SJCRH30 (cell line): Measurements from ENCODE around the gene EFNA5. TPM values are rescaled to one million over a fixed set of nuclear protein-coding genes. Genes with fewer than 3 reads are reported as not detected.

Source experiments
- DNase-seq, 2 experiments: peaks; one replicate each; pipeline ENCODE4 v3.0.0-alpha.2; 2015 to 2020
- H3K27ac ChIP-seq: fragments of 250-450 bp; sonication (Bioruptor Pico); 2 replicates; pipeline ENCODE4 v1.5.1; 2020; ENCODE audit warnings: mild to moderate bottlenecking, moderate library complexity
- H3K27me3 ChIP-seq: fragments of 250-450 bp; sonication (Bioruptor Pico); 2 replicates; pipeline ENCODE4 v1.5.1; 2020; ENCODE audit warnings: mild to moderate bottlenecking, moderate library complexity
- H3K36me3 ChIP-seq: fragments of 250-450 bp; sonication (Bioruptor Pico); 2 replicates; pipeline ENCODE4 v1.5.1; 2020; ENCODE audit warnings: mild to moderate bottlenecking, moderate library complexity
- H3K4me1 ChIP-seq: fragments of 250-450 bp; sonication (Bioruptor Pico); 2 replicates; pipeline ENCODE4 v1.5.1; 2020; ENCODE audit warnings: mild to moderate bottlenecking, moderate library complexity
- H3K4me3 ChIP-seq: fragments of 250-450 bp; sonication (Bioruptor Pico); 2 replicates; pipeline ENCODE4 v1.5.1; 2020; ENCODE audit warnings: mild to moderate bottlenecking, moderate library complexity
- H3K9me3 ChIP-seq: fragments of 250-450 bp; sonication (Bioruptor Pico); replicated peaks from 2 replicates; pipeline ENCODE4 v1.5.1; 2020; ENCODE audit warnings: mild to moderate bottlenecking, moderate library complexity
- total RNA-seq: library from RNA; depleted of rRNA; stranded (reverse); fragments of >200 nt; shearing (Covaris generic); gene quantifications from 2 replicates; pipeline ENCODE4 v1.2.3, GENCODE V29; 2014

Gene EFNA5
- total RNA-seq, 1 experiment from 2014 or later = 41.3 TPM

GRCh38 chr5:107555425-107556090, 115.2 kb downstream of the EFNA5 start:
- H3K4me1 ChIP-seq = peaks cover 58% of the 10 kb centered on the region
- no peak for DNase-seq
- no peaks in the 10 kb centered on the region for H3K27me3 ChIP-seq
- H3K9me3 ChIP-seq = no peaks in the 10 kb centered on the region
- H3K36me3 ChIP-seq = 0 out of 2 replicates have a peak, but pooled peaks cover 3% of the 10 kb centered on the region
- H3K4me3 ChIP-seq = no peak overlapping the region
- H3K27ac ChIP-seq = no peak overlapping the region

DNA sequence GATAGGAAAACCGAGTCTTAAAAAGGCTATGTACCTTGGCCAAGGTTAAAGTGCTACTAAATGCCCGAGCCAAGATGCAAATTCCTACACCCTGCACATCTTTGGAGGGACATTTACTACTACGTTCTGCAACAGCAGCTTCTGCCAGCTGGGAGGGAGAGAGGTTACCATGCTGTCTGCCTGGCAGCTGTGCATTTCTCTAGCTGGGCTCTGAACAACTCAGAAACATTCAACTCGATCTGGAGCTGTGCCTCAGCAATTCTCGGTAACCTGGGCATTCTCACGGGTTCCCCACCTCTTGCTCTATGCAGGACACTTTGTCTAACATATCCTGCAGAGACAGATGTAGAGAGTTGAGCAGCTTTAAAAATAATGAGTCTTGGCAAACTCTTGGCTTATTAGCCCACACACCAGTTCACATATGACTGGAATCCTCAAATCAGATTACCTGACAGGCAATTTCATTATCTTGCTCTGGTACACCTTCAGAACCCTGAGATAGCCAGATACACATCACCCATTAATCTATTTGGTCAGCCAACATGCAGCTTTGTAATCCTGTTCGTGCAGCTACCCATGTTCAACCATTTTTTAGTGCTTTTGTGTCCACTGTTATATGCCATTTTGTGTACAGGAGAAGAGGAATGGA, 115.8 kb downstream of the EFNA5 start:
- Histone ChIP-seq H3K4me1 (peaks cover 58% of the 10 kb centered on the region), H3K27ac (no peak overlapping the region), H3K27me3 (no peaks in the 10 kb centered on the region), H3K4me3 (no peak overlapping the region), H3K36me3 (0 out of 2 replicates have a peak, but pooled peaks cover 3% of the 10 kb centered on the region), H3K9me3 (no peaks in the 10 kb centered on the region)
- no peak for DNase-seq

DNA sequence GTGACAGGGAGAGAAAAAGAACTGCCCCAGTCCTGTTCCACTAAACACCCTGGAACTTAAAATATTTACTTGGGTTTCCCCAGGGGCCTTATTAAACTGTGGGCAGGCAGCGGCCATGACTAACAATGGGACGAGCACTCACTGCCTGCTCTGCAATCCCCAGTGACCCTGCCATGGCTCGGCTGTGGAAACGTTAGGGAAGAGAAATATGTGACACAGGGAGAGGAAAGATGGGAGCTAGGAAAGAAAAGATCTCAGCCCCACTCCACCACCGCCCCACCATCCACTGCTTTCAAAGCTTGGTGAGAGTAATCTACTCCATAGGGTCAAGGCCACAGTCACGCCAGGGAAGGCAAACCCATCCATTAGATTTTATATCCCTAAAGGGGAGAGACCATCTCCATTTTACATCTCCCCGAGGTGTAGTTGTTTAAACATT, 117.6 kb downstream of the EFNA5 start:
- Histone ChIP-seq H3K4me1 (peaks cover 46% of the 10 kb centered on the region), H3K36me3 (0 out of 2 replicates have a peak, but pooled peaks cover 3% of the 10 kb centered on the region), H3K27me3 (no peaks in the 10 kb centered on the region), H3K27ac (peak overlapping the region; percentile 61), H3K4me3 (peak overlapping the region; percentile 36), H3K9me3 (no peaks in the 10 kb centered on the region)
- DNase-seq = peak; percentile 90

DNA sequence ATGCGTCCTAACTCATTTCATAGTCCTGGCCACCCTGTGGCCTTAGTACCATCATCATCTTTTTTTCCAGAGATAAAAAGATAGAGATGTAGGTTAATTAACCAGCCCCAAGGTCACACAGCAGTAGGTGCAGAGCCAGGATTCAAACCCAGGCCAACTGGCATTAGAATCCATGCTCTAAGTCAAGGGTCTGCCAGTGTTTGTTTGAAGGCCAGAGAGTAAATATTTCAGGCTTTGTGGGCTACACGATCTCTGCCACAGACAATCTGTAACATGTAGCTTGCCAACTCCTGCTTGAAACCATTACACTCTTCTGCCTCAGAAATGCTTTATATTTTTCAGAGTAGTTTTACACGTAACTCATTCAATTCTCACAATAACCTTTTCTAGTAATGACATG, 119.6 kb downstream of the EFNA5 start:
- no peaks in the 10 kb centered on the region for H3K9me3 ChIP-seq
- 0 out of 2 replicates have a peak, but pooled peaks cover 3% of the 10 kb centered on the region for H3K36me3 ChIP-seq
- no peak overlapping the region for H3K4me3 ChIP-seq
- H3K4me1 ChIP-seq = peaks cover 40% of the 10 kb centered on the region
- no peaks in the 10 kb centered on the region for H3K27me3 ChIP-seq
- no peak for DNase-seq
- no peak overlapping the region for H3K27ac ChIP-seq

DNA sequence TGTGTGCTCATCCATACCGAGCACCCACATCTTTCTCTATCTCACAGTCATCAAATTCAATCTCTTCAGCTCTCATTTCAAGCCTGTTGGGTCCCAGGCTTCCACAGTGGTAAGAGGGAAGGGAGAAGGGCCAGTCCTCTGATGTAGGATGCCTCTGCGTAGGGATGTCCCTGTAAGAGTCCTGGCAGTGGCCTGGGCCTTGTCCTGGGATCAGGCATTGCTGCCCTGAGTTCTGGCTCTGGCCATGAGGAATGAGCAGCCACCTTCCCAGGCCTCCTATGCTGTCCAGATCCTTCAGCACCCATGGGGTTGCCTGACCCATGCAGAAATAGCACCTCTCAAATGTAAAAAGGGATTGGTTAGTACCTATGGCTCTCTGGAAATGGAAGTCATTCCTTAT, 121.2 kb downstream of the EFNA5 start:
- H3K4me3 ChIP-seq = no peak overlapping the region
- no peak overlapping the region for H3K27ac ChIP-seq
- H3K27me3 ChIP-seq = no peaks in the 10 kb centered on the region
- H3K36me3 ChIP-seq = 0 out of 2 replicates have a peak, but pooled peaks cover 3% of the 10 kb centered on the region
- H3K4me1 ChIP-seq = peaks cover 25% of the 10 kb centered on the region
- no peaks in the 10 kb centered on the region for H3K9me3 ChIP-seq
- DNase-seq = no peak

DNA sequence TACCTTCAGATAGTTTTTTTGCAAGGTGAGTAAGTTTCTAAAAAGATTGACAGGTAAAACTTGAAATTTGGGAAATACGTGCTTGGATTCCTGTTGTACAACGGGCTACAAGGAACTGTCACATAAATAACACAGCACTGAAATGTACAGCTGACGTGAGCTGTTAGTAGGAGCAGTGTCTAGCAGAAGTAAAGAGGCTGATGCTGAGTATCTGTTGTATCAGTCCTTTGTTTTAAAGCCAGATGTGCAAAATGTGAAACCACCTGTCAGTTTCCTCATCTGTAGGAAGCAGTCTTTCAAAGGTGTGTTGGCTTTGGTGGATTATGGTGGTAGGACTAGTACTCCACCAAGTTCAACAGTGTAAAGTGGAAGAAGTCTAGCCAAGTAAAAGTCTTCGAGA, 122.3 kb downstream of the EFNA5 start:
- no peak overlapping the region for H3K4me3 ChIP-seq
- no peaks in the 10 kb centered on the region for H3K27me3 ChIP-seq
- no peaks in the 10 kb centered on the region for H3K9me3 ChIP-seq
- no peaks in the 10 kb centered on the region for H3K36me3 ChIP-seq
- no peak overlapping the region for H3K27ac ChIP-seq
- no peak for DNase-seq
- peaks cover 21% of the 10 kb centered on the region for H3K4me1 ChIP-seq

DNA sequence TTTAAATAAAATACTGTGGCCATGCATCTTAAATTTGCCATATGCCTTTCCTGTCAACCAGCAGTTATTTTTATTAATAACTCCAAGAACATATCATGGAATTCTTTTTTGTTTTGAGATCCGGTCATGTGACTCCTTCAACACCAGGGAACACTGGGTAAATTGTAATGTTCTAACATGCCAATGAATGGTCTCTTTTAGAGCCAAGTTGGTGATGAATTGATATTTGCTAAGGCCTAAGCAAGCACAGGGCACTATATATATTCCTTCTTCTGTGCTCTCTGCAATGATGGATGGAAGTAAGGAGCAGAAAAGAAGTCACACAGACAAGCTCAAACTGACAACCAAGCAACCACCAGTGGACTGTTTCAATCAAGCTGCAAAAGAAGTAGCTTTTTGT, 124.0 kb downstream of the EFNA5 start:
- H3K27me3 ChIP-seq = no peaks in the 10 kb centered on the region
- no peak for DNase-seq
- no peak overlapping the region for H3K27ac ChIP-seq
- H3K4me1 ChIP-seq = peaks cover 23% of the 10 kb centered on the region
- H3K4me3 ChIP-seq = no peak overlapping the region
- H3K9me3 ChIP-seq = no peaks in the 10 kb centered on the region
- H3K36me3 ChIP-seq = no peaks in the 10 kb centered on the region

DNA sequence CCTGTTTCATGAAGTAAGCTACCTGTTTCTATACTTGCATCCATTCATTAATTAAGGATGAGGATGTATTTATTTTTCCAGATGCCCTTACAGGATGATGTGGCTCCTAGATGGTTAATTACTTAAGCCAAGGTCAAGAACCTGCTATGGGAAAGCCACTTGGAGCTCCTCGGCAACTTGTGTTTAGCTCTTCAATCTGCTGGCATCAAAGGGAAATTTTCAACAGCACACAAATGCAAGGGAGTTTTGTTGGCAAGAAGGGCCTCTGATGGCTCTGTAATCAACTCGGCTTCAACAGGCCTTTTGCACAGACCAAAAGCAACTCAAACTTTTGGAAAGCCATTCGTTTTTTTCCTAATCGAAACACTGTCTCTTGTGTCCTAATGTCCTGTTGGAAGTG, 125.3 kb downstream of the EFNA5 start:
- H3K4me3 ChIP-seq = no peak overlapping the region
- H3K9me3 ChIP-seq = no peaks in the 10 kb centered on the region
- no peaks in the 10 kb centered on the region for H3K36me3 ChIP-seq
- no peaks in the 10 kb centered on the region for H3K27me3 ChIP-seq
- H3K4me1 ChIP-seq = peaks cover 30% of the 10 kb centered on the region
- no peak for DNase-seq
- no peak overlapping the region for H3K27ac ChIP-seq

GRCh38 chr5:107544967-107545366, 125.8 kb downstream of the EFNA5 start:
- peaks cover 30% of the 10 kb centered on the region for H3K4me1 ChIP-seq
- H3K9me3 ChIP-seq = no peaks in the 10 kb centered on the region
- DNase-seq = no peak
- H3K4me3 ChIP-seq = no peak overlapping the region
- no peaks in the 10 kb centered on the region for H3K36me3 ChIP-seq
- H3K27ac ChIP-seq = no peak overlapping the region
- H3K27me3 ChIP-seq = no peaks in the 10 kb centered on the region

- no peaks in the 10 kb centered on the region for H3K9me3 ChIP-seq
- no peak for DNase-seq
- no peak overlapping the region for H3K27ac ChIP-seq
- no peaks in the 10 kb centered on the region for H3K36me3 ChIP-seq
- H3K4me1 ChIP-seq = peaks cover 30% of the 10 kb centered on the region
- H3K4me3 ChIP-seq = no peak overlapping the region
- H3K27me3 ChIP-seq = no peaks in the 10 kb centered on the region
Observed at GRCh38 chr5:107544476-107544875, 126.3 kb downstream of the EFNA5 start.

GRCh38 chr5:107543868-107544267, 126.9 kb downstream of the EFNA5 start:
- Histone ChIP-seq H3K27ac (no peak overlapping the region), H3K27me3 (no peaks in the 10 kb centered on the region), H3K4me1 (peaks cover 30% of the 10 kb centered on the region), H3K9me3 (no peaks in the 10 kb centered on the region), H3K4me3 (no peak overlapping the region), H3K36me3 (no peaks in the 10 kb centered on the region)
- DNase-seq = no peak

GRCh38 chr5:107542831-107543231, 127.9 kb downstream of the EFNA5 start:
- DNase-seq = peak; percentile 77 to 82
- Histone ChIP-seq H3K4me1 (peaks cover 29% of the 10 kb centered on the region), H3K27me3 (no peaks in the 10 kb centered on the region), H3K27ac (peak overlapping the region; percentile 54), H3K4me3 (peak overlapping the region; percentile 33), H3K9me3 (no peaks in the 10 kb centered on the region), H3K36me3 (no peaks in the 10 kb centered on the region)

DNA sequence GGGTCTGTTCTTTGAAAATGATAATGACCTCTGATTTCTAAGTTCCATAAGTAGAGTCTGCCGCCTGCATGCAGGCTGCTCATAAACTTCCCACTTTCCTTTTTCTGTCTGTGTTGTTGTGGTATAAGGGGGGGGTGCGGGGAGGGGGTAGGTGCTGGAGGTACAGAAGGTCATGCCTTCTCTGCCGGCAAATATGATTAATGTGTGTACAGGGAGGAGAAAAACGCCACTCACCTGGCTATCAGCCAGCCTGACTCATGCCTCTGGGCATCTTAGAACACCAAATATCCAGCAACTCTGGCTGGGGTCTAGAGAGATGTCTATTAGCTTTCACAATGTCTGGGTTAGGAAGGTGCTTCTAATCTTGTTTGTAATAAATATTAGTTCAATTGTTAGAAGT, 128.3 kb downstream of the EFNA5 start:
- Histone ChIP-seq H3K36me3 (no peaks in the 10 kb centered on the region), H3K9me3 (no peaks in the 10 kb centered on the region), H3K27ac (peak overlapping the region; percentile 54), H3K27me3 (no peaks in the 10 kb centered on the region), H3K4me1 (peaks cover 25% of the 10 kb centered on the region), H3K4me3 (peak overlapping the region; percentile 33)
- peak; percentile 83 to 90 for DNase-seq

GRCh38 chr5:107541400-107541799, 129.3 kb downstream of the EFNA5 start:
- DNase-seq = no peak
- Histone ChIP-seq H3K4me1 (peaks cover 21% of the 10 kb centered on the region), H3K9me3 (no peaks in the 10 kb centered on the region), H3K27ac (peak overlapping the region; percentile 54; the same call in 1 of the 2 replicates), H3K36me3 (no peaks in the 10 kb centered on the region), H3K27me3 (no peaks in the 10 kb centered on the region), H3K4me3 (no peak overlapping the region)

DNA sequence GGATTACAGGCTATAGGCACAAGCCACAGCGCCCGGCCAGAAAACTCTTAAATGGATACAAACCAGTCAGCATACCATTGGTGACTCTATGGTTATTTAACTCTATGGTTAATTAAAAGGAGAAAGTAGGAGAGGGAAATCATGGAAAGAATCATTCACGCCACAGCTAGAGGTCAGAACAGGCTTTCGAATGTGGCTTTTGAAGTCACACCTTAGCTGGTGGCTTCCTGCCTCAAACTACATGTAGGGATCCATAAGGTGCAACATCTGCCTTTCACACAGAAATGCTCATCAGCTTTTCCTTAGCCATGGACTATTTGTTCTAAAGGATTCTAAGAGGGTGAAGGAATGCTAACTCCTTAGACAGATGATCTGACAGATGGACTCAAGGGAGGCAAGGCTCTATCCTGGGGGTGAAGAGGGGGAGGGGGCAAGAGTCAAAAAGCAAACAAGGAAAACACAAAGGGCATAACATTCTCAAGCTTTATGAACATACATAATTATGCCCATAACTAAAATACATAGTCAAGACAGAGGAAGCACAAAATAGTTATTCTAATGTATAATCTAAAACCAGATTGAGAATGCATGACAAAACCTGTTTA, 130.9 kb downstream of the EFNA5 start:
- no peaks in the 10 kb centered on the region for H3K27me3 ChIP-seq
- H3K36me3 ChIP-seq = no peaks in the 10 kb centered on the region
- H3K27ac ChIP-seq = no peak overlapping the region
- peaks cover 21% of the 10 kb centered on the region for H3K4me1 ChIP-seq
- no peaks in the 10 kb centered on the region for H3K9me3 ChIP-seq
- no peak overlapping the region for H3K4me3 ChIP-seq
- no peak for DNase-seq
